H1 (cell line): ENCODE results near the gene INPP5A. TPM values are rescaled to one million over a fixed set of nuclear protein-coding genes. Genes with fewer than 3 reads are reported as not detected.

Source experiments
- BCL11A ChIP-seq, 2 experiments: IDR thresholded peaks; one replicate each; pipeline ENCODE4 v1.6.1; 2011; ENCODE audit warnings: low read depth in 2 of 2, low read length in 2 of 2, mild to moderate bottlenecking in 2 of 2
- BRCA1 ChIP-seq: IDR thresholded peaks from 2 replicates; pipeline ENCODE4 v1.6.1; 2012; ENCODE audit warnings: low read depth, low read length, improper control_type of control experiment
- CHD1 ChIP-seq: IDR thresholded peaks from 2 replicates; pipeline ENCODE4 v1.6.1; 2012; ENCODE audit warnings: low read depth, low read length, improper control_type of control experiment
- CHD2 ChIP-seq: IDR thresholded peaks from 2 replicates; pipeline ENCODE4 v1.6.1; 2012; ENCODE audit warnings: low read length, improper control_type of control experiment
- KDM1A ChIP-seq: fragments of 200-600, 300-600 bp; sonication (generic); IDR thresholded peaks from 2 replicates; pipeline ENCODE4 v1.7.1; 2016; ENCODE audit warnings: mild to moderate bottlenecking, low read length, borderline replicate concordance
- SP1 ChIP-seq: IDR thresholded peaks from 2 replicates; pipeline ENCODE4 v1.6.1; 2011; ENCODE audit warnings: low read depth, low read length
- SRF ChIP-seq: IDR thresholded peaks from 2 replicates; pipeline ENCODE4 v1.6.1; 2011; ENCODE audit warnings: mild to moderate bottlenecking, low read depth, low read length, moderate library complexity
- TAF1 ChIP-seq: IDR thresholded peaks from 2 replicates; pipeline ENCODE4 v1.6.1; 2011; ENCODE audit warnings: mild to moderate bottlenecking, low read depth, low read length
- TAF7 ChIP-seq: optimal IDR thresholded peaks from 2 replicates; pipeline ENCODE3; 2011; ENCODE audit warnings: low read depth, mild to moderate bottlenecking, inconsistent platforms, low read length, moderate library complexity, borderline replicate concordance
- YY1 ChIP-seq: IDR thresholded peaks from 2 replicates; pipeline ENCODE4 v1.6.1; 2011; ENCODE audit warnings: low read depth, mild to moderate bottlenecking, low read length
- polyA plus RNA-seq, 7 experiments: library from polyadenylated mRNA; depleted of rRNA in 3 of 7; stranded (reverse) in 5 of 7; unstranded in 2 of 7; fragments of >200 nt in 5 of 7; fragments of 200-250 nt in 2 of 7; gene quantifications; 1 replicate in 5 of 7; 2 replicates in 1 of 7; 4 replicates in 1 of 7; pipeline versions ENCODE4 v1.2.1 to v1.2.3, GENCODE V29; 2011 to 2013; ENCODE audit warnings: missing spikeins in 2 of 7, mixed read lengths in 2 of 7
- total RNA-seq: library from RNA; stranded (reverse); fragmentation: NEBNext Ultra II Directional; extraction: Animal tissue kit (Norgen Biotek cat#: 25700); gene quantifications from 2 replicates; pipeline ENCODE4 v1.2.1, GENCODE V29; 2021
- TF ChIP-seq, protein P1 (sequence below): fragments of 300-600 bp; sonication (generic); IDR thresholded peaks from 2 replicates; pipeline ENCODE4 v1.7.1; 2012; ENCODE audit warnings: low read length, moderate library complexity, mild to moderate bottlenecking, inconsistent platforms; ENCODE audit not compliant: insufficient replicate concordance

INPP5A gene
- total and polyA plus RNA-seq, 2 of the 8 experiments (the other 6 are each of a cell fraction or from before 2014, with no cell fraction given): 19.7 to 27.5 TPM

GRCh38 chr10:132589015-132589414 is 51.4 kb downstream of the INPP5A start (continued):
- TF ChIP-seq, protein P1, sequence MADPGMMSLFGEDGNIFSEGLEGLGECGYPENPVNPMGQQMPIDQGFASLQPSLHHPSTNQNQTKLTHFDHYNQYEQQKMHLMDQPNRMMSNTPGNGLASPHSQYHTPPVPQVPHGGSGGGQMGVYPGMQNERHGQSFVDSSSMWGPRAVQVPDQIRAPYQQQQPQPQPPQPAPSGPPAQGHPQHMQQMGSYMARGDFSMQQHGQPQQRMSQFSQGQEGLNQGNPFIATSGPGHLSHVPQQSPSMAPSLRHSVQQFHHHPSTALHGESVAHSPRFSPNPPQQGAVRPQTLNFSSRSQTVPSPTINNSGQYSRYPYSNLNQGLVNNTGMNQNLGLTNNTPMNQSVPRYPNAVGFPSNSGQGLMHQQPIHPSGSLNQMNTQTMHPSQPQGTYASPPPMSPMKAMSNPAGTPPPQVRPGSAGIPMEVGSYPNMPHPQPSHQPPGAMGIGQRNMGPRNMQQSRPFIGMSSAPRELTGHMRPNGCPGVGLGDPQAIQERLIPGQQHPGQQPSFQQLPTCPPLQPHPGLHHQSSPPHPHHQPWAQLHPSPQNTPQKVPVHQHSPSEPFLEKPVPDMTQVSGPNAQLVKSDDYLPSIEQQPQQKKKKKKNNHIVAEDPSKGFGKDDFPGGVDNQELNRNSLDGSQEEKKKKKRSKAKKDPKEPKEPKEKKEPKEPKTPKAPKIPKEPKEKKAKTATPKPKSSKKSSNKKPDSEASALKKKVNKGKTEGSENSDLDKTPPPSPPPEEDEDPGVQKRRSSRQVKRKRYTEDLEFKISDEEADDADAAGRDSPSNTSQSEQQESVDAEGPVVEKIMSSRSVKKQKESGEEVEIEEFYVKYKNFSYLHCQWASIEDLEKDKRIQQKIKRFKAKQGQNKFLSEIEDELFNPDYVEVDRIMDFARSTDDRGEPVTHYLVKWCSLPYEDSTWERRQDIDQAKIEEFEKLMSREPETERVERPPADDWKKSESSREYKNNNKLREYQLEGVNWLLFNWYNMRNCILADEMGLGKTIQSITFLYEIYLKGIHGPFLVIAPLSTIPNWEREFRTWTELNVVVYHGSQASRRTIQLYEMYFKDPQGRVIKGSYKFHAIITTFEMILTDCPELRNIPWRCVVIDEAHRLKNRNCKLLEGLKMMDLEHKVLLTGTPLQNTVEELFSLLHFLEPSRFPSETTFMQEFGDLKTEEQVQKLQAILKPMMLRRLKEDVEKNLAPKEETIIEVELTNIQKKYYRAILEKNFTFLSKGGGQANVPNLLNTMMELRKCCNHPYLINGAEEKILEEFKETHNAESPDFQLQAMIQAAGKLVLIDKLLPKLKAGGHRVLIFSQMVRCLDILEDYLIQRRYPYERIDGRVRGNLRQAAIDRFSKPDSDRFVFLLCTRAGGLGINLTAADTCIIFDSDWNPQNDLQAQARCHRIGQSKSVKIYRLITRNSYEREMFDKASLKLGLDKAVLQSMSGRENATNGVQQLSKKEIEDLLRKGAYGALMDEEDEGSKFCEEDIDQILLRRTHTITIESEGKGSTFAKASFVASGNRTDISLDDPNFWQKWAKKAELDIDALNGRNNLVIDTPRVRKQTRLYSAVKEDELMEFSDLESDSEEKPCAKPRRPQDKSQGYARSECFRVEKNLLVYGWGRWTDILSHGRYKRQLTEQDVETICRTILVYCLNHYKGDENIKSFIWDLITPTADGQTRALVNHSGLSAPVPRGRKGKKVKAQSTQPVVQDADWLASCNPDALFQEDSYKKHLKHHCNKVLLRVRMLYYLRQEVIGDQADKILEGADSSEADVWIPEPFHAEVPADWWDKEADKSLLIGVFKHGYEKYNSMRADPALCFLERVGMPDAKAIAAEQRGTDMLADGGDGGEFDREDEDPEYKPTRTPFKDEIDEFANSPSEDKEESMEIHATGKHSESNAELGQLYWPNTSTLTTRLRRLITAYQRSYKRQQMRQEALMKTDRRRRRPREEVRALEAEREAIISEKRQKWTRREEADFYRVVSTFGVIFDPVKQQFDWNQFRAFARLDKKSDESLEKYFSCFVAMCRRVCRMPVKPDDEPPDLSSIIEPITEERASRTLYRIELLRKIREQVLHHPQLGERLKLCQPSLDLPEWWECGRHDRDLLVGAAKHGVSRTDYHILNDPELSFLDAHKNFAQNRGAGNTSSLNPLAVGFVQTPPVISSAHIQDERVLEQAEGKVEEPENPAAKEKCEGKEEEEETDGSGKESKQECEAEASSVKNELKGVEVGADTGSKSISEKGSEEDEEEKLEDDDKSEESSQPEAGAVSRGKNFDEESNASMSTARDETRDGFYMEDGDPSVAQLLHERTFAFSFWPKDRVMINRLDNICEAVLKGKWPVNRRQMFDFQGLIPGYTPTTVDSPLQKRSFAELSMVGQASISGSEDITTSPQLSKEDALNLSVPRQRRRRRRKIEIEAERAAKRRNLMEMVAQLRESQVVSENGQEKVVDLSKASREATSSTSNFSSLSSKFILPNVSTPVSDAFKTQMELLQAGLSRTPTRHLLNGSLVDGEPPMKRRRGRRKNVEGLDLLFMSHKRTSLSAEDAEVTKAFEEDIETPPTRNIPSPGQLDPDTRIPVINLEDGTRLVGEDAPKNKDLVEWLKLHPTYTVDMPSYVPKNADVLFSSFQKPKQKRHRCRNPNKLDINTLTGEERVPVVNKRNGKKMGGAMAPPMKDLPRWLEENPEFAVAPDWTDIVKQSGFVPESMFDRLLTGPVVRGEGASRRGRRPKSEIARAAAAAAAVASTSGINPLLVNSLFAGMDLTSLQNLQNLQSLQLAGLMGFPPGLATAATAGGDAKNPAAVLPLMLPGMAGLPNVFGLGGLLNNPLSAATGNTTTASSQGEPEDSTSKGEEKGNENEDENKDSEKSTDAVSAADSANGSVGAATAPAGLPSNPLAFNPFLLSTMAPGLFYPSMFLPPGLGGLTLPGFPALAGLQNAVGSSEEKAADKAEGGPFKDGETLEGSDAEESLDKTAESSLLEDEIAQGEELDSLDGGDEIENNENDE: no peak
- TF ChIP-seq CHD1 (no peak), KDM1A (no peak), SRF (no peak), BCL11A (IDR thresholded peaks at IDR 0.05; ENCODE audit: low read depth in 2 of 2, low read length in 2 of 2) (no peak), CHD2 (no peak), TAF7 (no peak), TAF1 (no peak), SP1 (no peak), BRCA1 (no peak), YY1 (no peak)
- TF ChIP-seq, all 59 proteins: peak for 0
